HTR-8/SVneo (cell line): ENCODE results near the gene AHDC1.

ENCODE experiments used
- DNase-seq: peaks from one replicate; pipeline ENCODE4 v3.0.0; 2011; ENCODE audit warnings: low spot score, mixed read lengths; ENCODE audit not compliant: insufficient read length
- FAIRE-seq: peaks from 2 replicates; lab custom pipeline; 2011; peaks lifted over from hg19 to GRCh38; lab: Jason Lieb, UNC

Gene AHDC1

DNA sequence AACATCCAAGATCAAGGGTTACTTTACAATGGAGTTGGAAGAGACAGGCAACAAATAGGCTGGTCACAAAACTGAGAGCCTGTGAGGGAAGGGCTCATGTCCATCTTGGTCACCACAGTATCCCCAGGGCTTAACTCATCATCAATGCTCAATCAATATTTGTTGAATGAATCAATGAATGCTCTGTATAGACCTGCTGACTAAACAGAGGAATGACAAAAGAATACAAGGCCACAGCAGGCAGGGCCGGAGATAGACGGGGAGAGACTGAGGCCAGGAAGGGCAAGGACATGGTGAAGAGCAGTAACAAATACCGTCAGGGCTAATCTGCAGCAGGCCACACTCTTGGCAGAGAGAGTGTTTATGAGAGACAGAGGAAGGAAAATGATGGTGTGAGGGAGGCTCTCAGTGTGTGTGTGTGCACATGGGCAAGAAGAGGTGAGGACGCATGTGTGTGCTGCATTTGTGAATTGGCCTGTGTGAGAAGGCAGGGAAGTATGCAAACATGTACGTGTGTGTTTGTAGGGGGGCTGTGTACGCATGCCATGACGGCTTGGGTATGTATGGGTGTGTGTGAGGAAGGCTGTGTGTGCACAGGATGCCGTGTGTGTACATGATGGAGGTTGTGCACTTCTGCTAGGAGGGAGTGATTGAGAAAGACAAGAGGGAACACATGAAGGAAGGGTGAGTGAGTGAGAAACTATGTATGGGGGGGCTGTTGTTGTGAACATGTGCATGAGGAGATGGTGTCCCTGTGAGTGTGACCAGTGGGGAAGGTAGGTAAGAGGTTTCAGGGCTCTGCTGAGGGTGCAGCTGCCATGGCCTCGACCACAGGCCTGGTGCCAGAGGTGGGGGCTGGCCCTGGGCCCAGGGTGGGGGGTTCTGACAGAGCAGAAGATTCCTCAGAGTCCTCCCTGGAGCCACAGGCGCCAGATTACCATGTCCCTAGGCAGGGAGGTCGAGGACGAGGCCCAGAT lies 15.4 kb downstream of the AHDC1 start:
- FAIRE-seq: peak; percentile 33

DNA sequence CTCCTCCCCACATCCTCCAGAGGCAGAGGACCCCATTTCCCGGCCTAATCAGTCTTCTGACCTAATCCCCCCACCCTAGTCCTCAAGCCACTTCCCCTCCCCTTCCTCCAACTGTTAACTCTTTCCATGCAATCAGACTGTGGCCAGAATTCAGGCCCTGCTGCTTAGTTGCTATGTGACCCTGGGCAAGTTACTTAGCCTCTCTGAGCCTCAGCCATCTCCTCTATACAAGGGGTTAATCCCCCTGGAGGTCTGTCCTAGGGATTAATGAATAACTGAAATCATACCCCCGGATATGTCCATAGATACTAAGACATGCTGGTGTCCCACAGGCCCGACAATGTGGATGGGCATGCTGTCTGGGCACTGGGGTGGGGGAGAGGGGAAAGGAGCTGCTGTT lies 18.3 kb downstream of the AHDC1 start:
- FAIRE-seq (no peak), DNase-seq (no peak)

More for the DNA sequence above, 15.4 kb downstream of the AHDC1 start:
- no peak for DNase-seq

DNA sequence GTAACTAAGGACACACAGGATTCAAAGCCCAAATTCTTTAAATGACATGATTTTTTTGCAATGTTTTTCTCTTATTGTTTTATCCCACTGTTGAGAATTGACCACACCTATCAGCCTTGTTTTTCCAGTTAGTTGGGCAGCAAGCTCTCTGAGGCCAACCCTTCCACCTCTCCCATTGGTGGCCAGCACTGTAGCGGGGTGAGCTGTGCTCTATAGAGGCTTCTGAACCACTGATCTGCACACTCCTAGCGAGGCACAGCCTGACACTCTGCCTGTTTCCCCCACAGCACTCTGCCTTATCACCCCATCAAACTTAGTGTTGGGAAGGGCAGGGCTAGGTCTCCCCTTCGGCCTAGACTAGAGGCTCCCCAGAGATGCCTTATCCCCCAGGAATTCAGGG lies 19.5 kb downstream of the AHDC1 start:
- DNase-seq (no peak), FAIRE-seq (no peak)

DNA sequence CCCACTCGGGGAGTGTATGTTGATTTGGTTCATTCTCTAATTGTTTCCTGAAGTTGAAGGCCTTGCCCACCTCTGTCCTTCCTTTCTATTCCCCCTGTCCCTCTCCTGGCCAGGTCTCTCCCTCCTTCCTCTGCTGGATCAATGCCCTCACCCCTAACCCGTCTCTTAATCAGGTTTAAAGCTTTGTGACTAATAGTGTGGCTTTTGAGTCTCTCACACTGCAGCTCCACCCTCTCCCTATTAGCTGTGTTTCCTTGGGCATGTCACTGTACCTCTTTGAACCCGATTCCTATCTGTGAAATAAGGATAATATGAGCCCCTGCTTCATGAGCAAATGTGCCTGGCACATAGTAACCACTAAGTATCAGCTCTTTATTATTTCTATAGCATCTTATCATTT lies 20.5 kb downstream of the AHDC1 start:
- no peak for FAIRE-seq
- no peak for DNase-seq

DNA sequence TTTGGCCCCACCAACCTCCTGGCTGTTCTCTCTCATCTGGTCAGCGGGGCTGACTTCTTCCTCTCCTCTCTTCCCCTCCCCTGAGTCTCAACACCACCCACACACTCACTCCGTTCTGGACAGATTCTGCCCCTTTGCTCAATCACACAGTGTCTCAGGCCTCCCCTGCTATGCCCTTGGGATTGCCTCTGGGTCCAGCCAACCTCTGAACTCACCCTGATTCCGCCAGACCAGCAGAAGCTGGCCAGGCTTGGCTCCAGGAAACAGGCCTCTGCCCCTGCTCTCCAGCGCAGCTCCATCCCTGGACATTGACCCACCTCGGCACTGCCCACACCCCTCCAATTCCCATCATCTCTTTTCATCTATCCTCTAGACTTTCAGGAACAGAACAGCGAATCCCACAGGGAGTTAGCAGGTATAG lies 22.1 kb downstream of the AHDC1 start:
- DNase-seq (no peak), FAIRE-seq (no peak)

DNA sequence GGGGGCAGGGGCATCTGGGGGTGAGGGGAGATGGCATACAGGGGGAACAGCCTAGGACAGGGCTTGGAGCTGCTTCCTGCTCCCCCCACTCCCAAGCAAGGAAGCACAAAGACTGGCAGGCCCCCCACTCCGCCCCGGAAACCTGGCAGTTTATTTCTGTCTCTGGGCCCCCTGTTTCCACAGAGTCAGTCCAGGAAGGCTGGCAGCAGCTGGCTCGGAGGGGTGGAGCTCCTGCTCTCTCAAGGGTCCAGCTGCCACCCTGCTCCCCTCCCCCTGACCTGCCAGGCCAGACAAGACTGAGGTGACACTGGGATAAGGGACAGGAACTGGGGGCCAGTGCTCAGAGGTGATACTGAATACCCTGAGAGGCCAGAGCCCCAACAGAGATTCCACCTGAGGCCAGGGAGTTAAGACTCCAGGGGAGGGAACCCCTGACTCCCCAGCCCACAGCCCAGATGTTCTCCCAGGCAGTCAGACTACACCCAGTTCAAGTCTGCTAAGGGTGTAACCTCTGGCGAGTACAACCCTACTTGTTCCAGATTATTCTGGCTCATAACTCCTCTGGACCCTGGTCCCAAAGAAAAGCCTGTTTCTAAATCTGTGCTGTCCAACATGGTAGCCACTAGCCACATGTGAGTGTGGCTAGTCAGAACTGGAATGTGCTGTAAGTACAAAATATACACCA lies 26.3 kb downstream of the AHDC1 start:
- FAIRE-seq: no peak
- DNase-seq: no peak

DNA sequence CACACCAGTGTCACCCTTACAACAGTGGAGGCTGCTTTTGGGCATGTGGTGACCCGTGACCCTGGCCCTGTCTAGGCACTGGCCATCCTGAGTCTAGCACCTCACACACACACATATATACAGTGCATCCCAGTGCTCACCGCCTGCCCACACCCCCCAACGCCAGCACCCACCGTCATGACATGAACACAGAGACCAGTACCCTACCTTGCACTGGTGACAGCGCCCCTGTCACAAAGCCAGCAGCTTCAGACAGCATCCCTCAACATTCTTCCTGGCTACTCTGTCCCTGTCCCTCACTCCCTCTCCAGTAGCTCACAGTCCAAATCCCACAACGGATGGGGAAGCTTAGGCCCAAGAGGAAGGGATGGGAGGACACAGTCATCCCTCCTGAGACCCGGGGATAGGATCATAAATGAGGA lies 27.1 kb downstream of the AHDC1 start:
- FAIRE-seq (peak; percentile 4), DNase-seq (no peak)

DNA sequence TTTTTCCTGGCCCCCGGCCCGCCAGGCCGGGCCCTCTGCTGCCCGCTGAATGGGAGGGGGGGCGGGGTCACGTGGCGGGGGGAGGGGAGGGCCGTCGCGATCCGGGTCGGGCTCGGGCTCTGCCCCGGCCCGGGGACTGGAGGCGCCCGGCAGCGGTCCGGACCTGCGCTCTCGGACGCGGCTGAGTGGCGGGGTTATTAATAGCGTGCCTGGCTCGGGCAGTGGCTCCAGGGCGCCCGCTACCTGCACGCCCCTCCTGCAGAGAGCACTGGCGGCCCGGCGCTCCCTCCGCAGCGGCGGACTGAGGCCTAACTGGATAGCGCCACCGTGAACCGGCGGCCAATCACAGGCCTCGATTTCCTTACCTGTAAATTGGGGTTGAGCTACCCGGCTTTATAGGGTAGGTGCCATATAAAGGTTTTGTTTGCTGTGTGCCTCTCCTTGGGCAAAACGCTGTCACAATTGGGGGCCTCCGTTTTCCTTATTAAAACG lies 28.1 kb downstream of the AHDC1 start:
- DNase-seq: no peak
- FAIRE-seq: no peak

DNA sequence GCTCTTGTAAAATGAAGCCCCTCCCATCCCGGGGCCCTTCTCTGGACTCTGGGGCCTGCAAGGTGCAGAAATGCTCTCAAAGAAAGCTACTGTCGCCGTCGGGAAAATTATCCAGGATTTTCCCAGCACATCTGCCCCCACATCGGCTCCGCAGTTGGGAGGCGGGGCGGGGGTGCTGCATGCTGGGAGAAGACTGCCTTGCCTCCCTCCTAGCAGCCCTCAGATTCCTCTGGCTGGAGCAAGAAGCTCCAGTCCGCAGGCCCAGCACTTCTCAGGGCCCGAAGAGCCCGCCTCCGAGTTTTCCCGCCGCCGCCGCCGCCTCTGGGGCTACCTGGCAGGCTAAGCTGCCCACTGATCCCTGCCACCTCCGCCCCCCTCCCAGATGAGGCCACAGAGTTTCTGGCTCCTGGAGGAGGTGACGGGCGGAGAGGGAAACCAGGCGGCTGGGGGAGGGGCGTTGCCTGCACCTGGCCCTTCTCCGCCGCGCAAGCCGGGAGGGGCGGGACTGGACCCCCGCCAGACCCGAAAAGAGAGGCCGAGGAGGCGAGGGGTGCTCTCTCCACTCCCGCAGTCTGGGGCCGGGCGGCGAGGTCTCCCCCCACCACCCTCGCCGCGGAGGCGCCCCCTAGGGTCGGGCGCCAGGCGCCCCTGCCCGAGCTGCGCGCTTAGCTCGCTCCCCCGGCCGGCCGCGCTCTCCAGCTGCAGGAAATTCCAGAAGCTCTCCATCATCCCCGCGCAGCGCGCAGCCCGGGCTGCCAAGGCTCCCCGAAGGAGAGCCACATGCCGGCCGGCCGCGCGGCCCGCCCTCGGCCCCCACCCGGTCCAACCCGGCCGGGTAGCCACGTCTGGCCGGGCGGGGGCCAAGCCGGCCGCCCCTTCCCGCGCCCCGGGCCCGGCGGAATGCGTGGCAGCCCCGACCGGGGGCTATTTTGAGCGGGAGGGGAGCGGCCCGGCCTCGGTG lies 28.8 kb downstream of the AHDC1 start:
- DNase-seq: peak; percentile 63

DNA sequence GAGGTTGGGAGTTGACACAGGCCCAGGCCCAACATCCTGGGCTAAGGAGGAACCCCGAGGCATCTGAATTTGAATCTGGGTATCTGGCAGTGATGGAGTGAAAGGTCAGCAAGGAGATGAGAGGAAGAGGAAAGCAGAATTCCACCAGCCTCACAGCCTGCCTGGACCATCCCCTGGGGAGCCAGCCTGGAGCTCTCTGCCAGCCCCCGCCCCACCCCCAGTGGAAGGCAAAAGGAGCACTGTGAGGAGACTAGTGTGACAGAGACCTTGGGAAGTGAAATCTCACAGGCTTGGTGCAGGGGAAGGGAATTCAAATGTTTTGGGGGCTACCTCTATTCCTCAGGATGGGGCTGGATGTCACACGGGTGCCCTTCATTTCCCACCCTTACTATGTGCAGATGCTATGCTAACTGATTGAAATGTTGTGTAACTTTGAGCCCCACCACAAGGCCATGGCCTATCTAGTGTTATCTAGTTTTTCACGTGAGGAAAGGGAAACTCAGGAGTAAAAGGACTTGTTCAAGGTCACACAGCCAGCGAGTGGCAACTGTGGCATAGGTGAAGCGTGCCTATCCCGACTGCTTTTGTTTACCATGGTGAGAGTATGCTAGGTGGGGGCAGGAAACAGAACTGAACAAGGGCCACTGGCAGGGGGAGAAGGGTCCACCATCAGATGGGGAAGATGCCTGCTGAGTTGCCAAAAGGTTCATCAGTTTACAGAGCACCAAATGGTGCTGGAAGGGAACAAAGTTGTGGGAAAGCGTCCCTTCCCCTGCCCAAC lies 29.8 kb downstream of the AHDC1 start:
- FAIRE-seq (no peak), DNase-seq (no peak)

More for the DNA sequence above, 28.8 kb downstream of the AHDC1 start:
- peak; percentile 42 for FAIRE-seq

DNA sequence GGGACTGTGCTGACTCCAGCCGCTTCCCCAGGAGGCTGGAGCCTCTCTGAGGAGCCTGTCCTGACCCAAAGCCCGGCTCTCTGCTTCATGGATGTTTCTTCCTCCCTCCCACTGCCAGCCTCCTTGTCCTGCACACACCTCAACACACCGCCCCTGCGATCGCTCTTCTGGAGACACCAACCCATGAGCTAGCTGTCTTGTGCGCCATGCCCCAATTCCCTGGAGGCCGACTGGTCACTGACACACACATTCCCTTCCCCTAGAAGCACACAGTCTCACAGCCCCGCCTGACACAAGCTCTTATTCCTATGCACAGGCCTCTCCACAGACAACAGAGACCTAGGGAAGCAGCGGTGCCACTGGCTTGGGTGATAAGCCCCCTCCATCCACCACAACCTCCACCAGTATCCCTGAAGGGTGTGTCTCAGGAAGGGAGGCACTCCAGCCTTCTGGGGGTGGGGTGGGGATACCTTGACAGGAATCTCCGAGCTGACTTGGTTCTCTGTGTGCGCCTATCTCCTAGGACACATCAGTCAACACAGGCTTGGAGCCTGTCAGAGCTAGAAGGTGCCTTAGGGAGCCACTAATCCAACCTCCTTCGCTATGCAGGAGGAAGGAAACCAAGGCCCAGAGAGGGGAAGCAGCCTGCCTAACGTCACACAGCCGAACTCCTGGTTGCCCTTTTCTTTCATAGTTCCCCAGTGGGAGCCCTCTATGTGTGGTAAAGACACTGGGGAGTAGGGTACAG lies 31.1 kb downstream of the AHDC1 start:
- FAIRE-seq: no peak
- no peak for DNase-seq

DNA sequence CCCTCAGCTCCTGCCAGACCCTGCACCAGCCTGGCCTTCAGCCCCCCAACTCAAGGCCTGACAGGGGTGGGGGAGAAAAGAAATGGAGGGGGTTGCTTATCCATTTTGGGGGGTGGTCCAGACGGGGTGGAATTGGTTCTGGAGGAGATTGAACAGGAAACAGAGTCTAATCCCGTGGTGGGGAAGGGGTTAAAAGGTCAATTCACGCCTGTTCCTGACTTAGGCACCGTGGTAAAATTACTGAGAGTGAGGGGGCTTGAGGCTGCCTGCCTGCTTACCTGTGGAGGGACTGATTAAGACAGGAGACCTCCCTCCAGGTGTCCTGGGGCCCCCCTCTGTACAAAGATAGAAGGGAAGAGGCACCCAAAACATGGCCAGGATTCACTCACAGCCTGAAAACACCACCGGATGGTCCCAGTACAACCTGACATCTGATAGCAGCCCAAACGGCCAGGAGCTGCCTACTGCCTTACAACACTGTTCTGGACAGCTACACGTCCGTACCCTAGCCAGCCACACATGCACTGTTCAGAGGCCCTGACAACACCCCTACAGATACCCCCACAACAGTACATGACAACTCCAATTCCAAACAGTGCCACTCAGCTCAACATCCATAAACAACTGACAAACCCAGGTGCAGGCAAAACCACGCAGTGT lies 31.8 kb downstream of the AHDC1 start:
- FAIRE-seq: peak; percentile 62
- no peak for DNase-seq

DNA sequence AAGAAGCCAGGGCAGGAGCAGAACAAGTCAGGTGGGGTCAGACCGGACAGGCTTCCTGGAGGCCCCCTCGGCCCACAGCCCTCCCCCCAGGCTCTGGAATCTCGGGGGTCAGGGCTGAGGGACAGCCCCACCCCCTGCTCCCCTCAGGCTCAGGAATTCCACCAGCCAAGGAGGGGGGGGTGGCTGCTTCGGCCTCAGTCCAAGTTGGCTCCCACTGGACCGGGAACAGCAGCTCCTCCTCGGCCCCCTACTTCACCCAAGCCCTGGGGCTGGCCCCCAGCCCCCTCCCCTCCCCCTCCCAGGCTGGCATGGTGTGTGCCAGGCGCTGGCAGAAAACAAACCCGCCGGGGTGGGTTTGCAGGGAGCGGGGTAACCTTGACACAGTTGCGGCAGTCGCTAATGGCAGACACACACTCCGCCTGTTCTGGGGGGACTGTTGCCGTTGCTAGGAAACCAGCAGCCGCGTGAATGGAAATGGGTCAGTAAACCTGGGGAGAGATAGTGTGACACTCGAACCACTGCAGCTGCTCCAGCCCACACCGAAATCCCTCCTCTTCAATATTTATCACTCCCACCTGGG lies 32.4 kb downstream of the AHDC1 start:
- FAIRE-seq (no peak), DNase-seq (no peak)

DNA sequence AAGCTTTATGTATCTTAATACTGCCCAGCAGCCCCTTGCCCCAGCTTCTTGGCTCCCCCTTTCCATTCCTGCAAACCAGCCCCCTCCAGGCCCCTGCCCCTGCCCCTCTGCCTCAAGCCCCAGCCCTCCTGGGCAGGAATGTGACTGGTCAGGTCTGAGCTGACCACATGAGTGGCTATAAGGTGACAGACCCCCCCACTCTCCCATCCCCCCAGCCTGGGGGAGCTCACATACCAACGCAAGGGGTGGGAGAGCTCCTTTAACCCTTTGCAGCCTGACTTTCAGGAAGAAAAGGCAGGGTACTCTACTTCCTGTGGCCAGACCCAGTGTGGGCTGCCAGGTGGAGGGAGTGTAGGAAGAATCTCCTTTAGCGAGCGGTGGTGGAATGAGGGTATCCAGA lies 33.2 kb downstream of the AHDC1 start:
- no peak for DNase-seq
- no peak for FAIRE-seq

DNA sequence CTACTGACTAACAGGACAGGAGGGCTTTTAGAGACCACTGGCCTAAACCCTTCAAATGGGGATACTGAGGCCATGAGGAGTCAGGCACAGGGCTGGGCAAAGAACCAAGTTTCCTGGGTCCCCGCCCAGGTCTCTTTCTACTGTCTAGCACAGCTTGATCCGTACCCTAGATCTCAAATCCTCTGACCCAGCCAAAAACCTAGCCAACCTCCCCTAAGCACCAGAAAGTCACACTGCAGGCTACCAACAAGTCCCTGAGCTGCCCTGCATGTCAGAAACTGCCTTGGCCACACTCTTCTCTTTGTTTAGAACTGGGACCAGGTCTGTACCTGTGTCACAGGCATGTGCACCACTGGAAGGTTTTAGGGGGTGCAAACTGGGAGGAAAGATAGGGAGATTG lies 33.6 kb downstream of the AHDC1 start:
- FAIRE-seq: no peak
- DNase-seq: no peak

DNA sequence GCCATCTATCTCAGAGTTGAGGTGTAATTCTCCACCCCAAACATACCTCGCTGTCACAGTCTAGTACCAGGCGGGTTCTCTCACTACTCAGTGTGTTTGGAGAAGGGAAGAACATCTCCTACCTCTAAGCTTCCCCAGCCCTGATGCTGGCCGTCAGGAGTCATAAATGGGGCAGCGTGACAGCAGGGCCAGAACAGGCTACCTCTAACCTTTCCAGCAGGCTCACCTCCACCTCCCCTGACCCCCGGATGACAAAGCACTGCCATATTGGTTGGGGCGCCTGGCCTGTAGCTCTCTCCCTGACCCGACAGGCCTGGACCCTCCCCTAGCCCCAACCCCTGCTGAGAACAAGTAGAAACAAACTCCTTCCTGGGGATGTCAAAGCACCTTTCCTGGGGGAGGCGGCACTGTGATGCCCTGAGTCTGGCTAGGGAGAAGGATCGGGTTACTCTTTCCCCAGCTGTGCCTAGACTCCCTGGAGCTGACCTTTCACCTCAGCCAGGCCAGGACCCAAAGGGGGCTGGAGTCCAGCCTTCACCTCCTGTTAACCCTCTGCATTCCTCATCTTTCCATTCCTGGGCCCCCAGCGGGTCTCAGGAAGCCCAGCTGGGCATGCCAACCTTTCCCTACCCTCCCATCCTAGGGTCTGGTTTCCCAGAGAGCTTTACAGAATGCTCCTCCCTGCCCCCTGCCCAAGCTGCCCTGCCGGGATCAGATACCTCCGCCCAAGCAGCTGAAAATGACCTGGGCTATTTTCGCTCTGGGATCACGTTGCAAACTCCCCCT lies 34.2 kb downstream of the AHDC1 start:
- DNase-seq (no peak), FAIRE-seq (no peak)

DNA sequence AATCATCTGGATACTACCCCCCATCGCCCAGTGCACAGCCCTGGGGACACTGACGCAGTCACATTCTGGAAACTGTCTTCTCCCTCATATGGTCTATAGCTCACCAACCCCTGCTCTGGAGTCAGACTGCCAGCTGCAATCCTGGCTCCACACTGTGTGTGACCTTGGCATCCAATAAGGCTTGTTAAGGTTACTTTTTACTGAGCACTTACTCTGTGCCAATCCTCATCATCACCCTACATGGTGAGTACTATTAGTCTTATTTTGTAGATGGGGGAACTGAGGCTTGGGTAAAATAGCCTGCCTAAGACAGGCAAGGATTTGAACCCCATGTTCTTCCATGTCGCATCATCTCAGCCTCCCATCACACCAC lies 34.9 kb downstream of the AHDC1 start:
- peak; percentile 16 for FAIRE-seq
- no peak for DNase-seq
